Upper lobe of left lung (tissue), 6 donors: ENCODE data around the gene FEM1C. TPM values are rescaled to one million over a fixed set of nuclear protein-coding genes. Genes with fewer than 3 reads are reported as not detected.
"Not testable (repeated sequence)": the region's sequence is repeated elsewhere in the genome, so short reads cannot be mapped to it uniquely, and the experiment has no call there.

Experiments
- ATAC-seq, 2 donors: fragments of 200-7000 bp; cut with Tn5 transposase; one replicate each; pipeline ENCODE4 v1.9.1; 2022; ENCODE audit warnings: mild to moderate bottlenecking in 2 of 2, moderate library complexity in 2 of 2; ENCODE audit not compliant: low FRiP score in 2 of 2
- DNase-seq, 2 donors: peaks; one replicate each; pipeline ENCODE4 v3.0.0-alpha.2; 2019 to 2020
- H3K27ac ChIP-seq, 4 donors: fragments of 200-600 bp; sonication (generic); one replicate each; pipeline ENCODE4 v1.5.1; 2016 to 2019
- H3K27me3 ChIP-seq, 4 donors: fragments of 200-600 bp; sonication (generic); one replicate each; pipeline ENCODE4 v1.5.1; 2017 to 2019
- H3K36me3 ChIP-seq, 4 donors: fragments of 200-600 bp; sonication (generic); one replicate each; pipeline ENCODE4 v1.5.1; 2016 to 2019
- H3K4me1 ChIP-seq, 4 donors: fragments of 200-600 bp; sonication (generic); one replicate each; pipeline ENCODE4 v1.5.1; 2018 to 2019
- H3K4me3 ChIP-seq, 4 donors: fragments of 200-600 bp; sonication (generic); one replicate each; pipeline ENCODE4 v1.5.1; 2017 to 2019; ENCODE audit warnings: mild to moderate bottlenecking in 2 of 4, moderate library complexity in 1 of 4
- H3K9me3 ChIP-seq, 4 donors: fragments of 200-600 bp; sonication (generic); one replicate each; pipeline ENCODE4 v1.5.1; 2018 to 2019
- EP300 ChIP-seq, 4 donors: sonication (generic); formaldehyde crosslinking; IDR thresholded peaks; one replicate each; pipeline ENCODE4 v1.5.1; 2017; ENCODE audit warnings: antibody characterized with exemption in 4 of 4, control low read depth in 2 of 4
- POLR2A ChIP-seq, 4 donors: fragments of 450-650 bp; IDR thresholded peaks; one replicate each; pipeline ENCODE4 v1.5.1; 2016 to 2017; ENCODE audit warnings: antibody characterized with exemption in 4 of 4, mild to moderate bottlenecking in 2 of 4
- POLR2AphosphoS5 ChIP-seq, 2 donors: sonication (generic); formaldehyde crosslinking; IDR thresholded peaks; one replicate each; pipeline ENCODE4 v1.5.1; 2017; ENCODE audit warnings: antibody characterized with exemption in 2 of 2
- WGBS, 2 donors: methylation state at CpG; one replicate each; pipeline ENCODE4 v1.1.5; 2017 to 2018; 5-methylcytosine and 5-hydroxymethylcytosine counted together
- total RNA-seq, 6 donors: library from RNA; depleted of rRNA in 4 of 6; stranded (reverse); fragments of >200 nt in 4 of 6; gene quantifications; one replicate each; pipeline versions ENCODE4 v1.1.0 to v1.2.1, GENCODE V29; 2016 to 2021
- TF ChIP-seq, protein P1 (sequence below), 6 experiments: fragments of 450-650 bp in 4 of 6; fragments of 200-600 bp in 2 of 6; sonication (generic) in 2 of 6; IDR thresholded peaks; one replicate each; pipeline ENCODE4 v1.5.1; 2016 to 2019; ENCODE audit warnings: antibody characterized with exemption in 6 of 6
- donor health status: DM: no; HTN: no; CAD: no; lungs with moderate emphysema.
- donor health status: DM: no; HTN: yes; CAD: no; lungs with severe emphysema.

FEM1C gene
- total RNA-seq, 6 donors from 2014 or later, result 9.7 to 39.8 (median 24.5) TPM

DNA sequence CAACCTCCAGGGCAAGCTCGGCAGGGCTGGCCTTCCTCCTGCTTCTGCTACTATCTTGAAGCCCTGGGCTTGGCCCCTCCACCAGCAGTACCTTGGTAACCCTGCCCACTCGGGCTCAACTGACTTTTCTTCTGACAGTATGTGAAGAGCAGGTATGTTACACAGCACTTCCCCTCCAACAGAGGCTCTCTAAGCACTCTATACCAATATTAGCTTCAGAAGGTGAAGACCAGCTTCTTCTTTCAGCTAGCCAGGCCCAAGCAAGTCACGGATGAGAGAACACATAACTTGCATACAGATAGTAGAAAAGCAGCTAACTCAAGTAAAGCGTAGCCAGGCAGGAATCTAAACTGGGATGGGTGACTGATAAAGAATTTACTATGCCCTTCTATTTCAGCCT, 64.3 kb downstream of the FEM1C start:
- no peaks in the 10 kb centered on the region for H3K9me3 ChIP-seq
- TF ChIP-seq, protein P1, sequence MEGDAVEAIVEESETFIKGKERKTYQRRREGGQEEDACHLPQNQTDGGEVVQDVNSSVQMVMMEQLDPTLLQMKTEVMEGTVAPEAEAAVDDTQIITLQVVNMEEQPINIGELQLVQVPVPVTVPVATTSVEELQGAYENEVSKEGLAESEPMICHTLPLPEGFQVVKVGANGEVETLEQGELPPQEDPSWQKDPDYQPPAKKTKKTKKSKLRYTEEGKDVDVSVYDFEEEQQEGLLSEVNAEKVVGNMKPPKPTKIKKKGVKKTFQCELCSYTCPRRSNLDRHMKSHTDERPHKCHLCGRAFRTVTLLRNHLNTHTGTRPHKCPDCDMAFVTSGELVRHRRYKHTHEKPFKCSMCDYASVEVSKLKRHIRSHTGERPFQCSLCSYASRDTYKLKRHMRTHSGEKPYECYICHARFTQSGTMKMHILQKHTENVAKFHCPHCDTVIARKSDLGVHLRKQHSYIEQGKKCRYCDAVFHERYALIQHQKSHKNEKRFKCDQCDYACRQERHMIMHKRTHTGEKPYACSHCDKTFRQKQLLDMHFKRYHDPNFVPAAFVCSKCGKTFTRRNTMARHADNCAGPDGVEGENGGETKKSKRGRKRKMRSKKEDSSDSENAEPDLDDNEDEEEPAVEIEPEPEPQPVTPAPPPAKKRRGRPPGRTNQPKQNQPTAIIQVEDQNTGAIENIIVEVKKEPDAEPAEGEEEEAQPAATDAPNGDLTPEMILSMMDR (IDR thresholded peaks at IDR 0.05), result no peak
- TF ChIP-seq POLR2AphosphoS5 (IDR thresholded peaks at IDR 0.05), result no peak
- TF ChIP-seq EP300 (IDR thresholded peaks at IDR 0.05), result no peak
- TF ChIP-seq POLR2A (IDR thresholded peaks at IDR 0.05), result no peak
- WGBS, 2 donors, result 73 to 77% methylated on average over 4 of the region's 4 CpGs
- H3K36me3 ChIP-seq, result no peaks in the 10 kb centered on the region
- DNase-seq (no peak), ATAC-seq (no peak)
- H3K4me3 ChIP-seq, result no peak overlapping the region
- no peaks in the 10 kb centered on the region for H3K27me3 ChIP-seq
- no peak overlapping the region for H3K27ac ChIP-seq
- peaks cover 0 to 5% (median 0%) of the 10 kb centered on the region in 4 donors for H3K4me1 ChIP-seq

DNA sequence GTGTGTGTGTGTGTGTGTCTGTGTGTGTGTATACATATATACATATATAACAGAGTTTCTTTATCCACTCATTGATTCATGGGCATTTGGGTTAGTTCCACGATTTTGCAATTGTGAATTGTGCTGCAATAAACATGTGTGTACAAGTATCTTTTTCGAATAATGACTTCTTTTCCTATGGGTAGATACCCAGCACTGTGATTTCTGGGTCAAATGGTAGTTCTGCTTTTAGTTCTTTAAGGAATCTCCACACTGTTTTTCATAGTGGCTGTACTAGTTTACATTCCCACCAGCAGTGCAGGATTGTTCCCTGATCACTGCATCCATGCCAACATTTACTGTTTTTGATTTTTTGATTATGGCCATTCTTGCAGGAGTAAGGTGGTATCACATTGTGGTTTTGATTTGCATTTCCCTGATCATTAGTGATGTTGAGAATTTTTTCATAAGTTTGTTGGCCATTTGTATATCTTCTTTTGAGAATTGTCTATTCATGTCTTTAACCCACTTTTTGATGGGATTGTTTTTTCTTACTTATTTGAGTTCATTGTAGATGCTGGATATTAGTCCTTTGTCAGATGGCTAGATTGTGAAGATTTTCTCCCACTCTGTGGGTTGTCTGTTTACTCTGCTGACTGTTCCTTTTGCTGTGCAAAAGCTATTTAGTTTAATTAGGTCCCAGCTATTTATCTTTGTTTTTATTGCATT, 65.3 kb downstream of the FEM1C start:
- not testable (repeated sequence) for H3K9me3 ChIP-seq, H3K27me3 ChIP-seq, DNase-seq, ATAC-seq, H3K4me1 ChIP-seq, H3K36me3 ChIP-seq, H3K4me3 ChIP-seq, H3K27ac ChIP-seq
- 66 to 85% methylated on average over 2 of the region's 2 CpGs for WGBS, 2 donors

DNA sequence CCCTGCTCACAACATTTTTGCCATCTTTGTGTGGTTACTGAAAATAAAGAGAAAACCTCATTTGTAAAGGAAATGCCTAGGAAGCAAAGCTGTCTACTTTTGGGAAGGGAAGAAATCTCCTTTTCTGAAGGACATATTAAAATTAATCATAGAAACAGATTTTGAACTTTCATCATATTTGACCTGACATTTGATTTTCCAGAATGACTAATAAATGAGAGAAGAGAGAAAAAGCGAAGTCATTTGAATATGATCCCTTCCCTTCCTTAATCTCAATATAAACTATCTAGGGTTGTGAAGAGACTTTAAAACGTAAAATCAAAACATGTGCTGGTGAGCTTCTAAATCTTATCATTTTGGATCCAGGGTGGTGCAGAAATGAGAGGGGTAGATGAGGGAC, 66.3 kb downstream of the FEM1C start:
- Histone ChIP-seq H3K36me3 (no peaks in the 10 kb centered on the region), H3K4me1 (no peaks in the 10 kb centered on the region), H3K4me3 (no peak overlapping the region), H3K9me3 (no peaks in the 10 kb centered on the region), H3K27me3 (no peaks in the 10 kb centered on the region), H3K27ac (no peak overlapping the region)
- ATAC-seq (no peak), DNase-seq (no peak)
- whole genome bisulfite sequencing, 2 donors, result 79 to 80% methylated on average over 2 of the region's 2 CpGs
- no peak for TF ChIP-seq EP300 (IDR thresholded peaks at IDR 0.05)
- TF ChIP-seq, protein P1 (IDR thresholded peaks at IDR 0.05), result no peak
- no peak for TF ChIP-seq POLR2AphosphoS5 (IDR thresholded peaks at IDR 0.05)
- TF ChIP-seq POLR2A (IDR thresholded peaks at IDR 0.05), result no peak

DNA sequence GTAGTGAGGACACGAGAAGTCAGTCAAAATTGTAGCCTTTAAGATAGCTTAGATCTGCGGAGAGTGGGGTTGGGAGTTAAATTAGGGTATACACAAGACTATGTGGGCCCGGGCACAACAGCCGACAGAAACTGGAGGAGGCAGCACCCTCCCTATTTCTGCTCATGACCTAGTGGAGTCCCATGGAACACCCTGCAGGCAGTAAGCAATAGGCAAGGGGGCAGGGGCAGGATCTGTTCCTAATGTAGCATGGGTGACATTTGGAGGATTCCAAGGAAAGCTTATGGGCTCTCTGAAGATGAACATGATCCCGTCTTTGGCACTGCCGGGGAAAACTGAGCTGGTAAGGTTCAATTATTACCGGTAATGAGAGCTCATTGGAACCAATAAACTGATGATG, 67.0 kb downstream of the FEM1C start:
- TF ChIP-seq, protein P1 (IDR thresholded peaks at IDR 0.05), result no peak
- TF ChIP-seq POLR2A (IDR thresholded peaks at IDR 0.05) (no peak), POLR2AphosphoS5 (IDR thresholded peaks at IDR 0.05) (no peak), EP300 (IDR thresholded peaks at IDR 0.05) (no peak)
- ATAC-seq, result no peak
- no peaks in the 10 kb centered on the region for H3K36me3 ChIP-seq
- no peaks in the 10 kb centered on the region for H3K27me3 ChIP-seq
- no peaks in the 10 kb centered on the region for H3K9me3 ChIP-seq
- H3K27ac ChIP-seq, result no peak overlapping the region
- 88 to 94% methylated on average over 7 of the region's 7 CpGs for WGBS, 2 donors
- peaks cover 0 to 6% (median 5%) of the 10 kb centered on the region in 4 donors for H3K4me1 ChIP-seq
- no peak for DNase-seq
- no peak overlapping the region for H3K4me3 ChIP-seq

DNA sequence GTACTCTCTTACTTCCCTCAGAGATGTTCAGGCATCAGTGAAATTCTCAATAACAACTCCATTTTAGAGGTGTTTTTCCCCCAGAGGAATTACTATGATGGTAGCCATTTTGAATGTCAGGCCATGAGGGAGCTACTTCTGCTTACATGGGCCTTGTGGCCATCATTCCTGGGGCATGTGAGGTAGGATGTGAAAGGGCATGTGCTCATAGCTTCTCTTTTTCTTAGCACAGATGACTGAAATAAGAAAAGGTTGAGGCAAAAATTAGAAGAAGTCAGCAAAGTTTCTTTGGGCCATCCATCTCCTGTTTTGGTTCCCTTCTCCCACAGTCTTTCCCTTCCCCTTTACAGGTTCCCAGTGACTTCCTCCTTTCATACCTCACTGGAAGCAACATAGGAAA, 68.8 kb downstream of the FEM1C start:
- Histone ChIP-seq H3K27me3 (no peaks in the 10 kb centered on the region), H3K4me3 (no peak overlapping the region), H3K36me3 (no peaks in the 10 kb centered on the region), H3K9me3 (no peaks in the 10 kb centered on the region), H3K4me1 (peaks cover 0 to 19% (median 9%) of the 10 kb centered on the region in 4 donors), H3K27ac (no peak overlapping the region)
- no peak for ATAC-seq
- TF ChIP-seq, protein P1 (IDR thresholded peaks at IDR 0.05), result no peak
- no peak for TF ChIP-seq POLR2AphosphoS5 (IDR thresholded peaks at IDR 0.05)
- TF ChIP-seq EP300 (IDR thresholded peaks at IDR 0.05), result no peak
- no peak for TF ChIP-seq POLR2A (IDR thresholded peaks at IDR 0.05)
- DNase-seq, result no peak
